Renal pelvis (tissue), 12 donors: ENCODE measurements around the gene SLC4A7. TPM values are rescaled to one million over a fixed set of nuclear protein-coding genes. Genes with fewer than 3 reads are reported as not detected.
"Not testable (repeated sequence)": the region's sequence is repeated elsewhere in the genome, so short reads cannot be mapped to it uniquely, and the experiment has no call there.

ENCODE experiments used
- DNase-seq: peaks from one replicate; pipeline ENCODE4 v3.0.0-alpha.2; 2013
- long read RNA-seq, 16 experiments: transcript quantifications; one replicate each; lab custom pipeline, GENCODE V29; 2026
- polyA plus RNA-seq, 3 donors: library from polyadenylated mRNA; unstranded; fragments of 120-200 nt; gene quantifications; one replicate each; pipeline ENCODE4 v1.2.1, GENCODE V29; 2013; ENCODE audit not compliant: insufficient read length in 3 of 3

The SLC4A7 gene
- polyA plus RNA-seq, result 10 to 100 TPM; 20.5 to 29.9 (median 27.5) TPM
- long read RNA-seq, donor 1, result 0 reads
- long read RNA-seq, donor 2, result 0 reads
- long read RNA-seq, donor 3, partial matches to known transcripts, result 0 of 1 reads
- long read RNA-seq, donor 3, other reads (novel, unspliced or antisense), result 0 of 1 reads
- long read RNA-seq, donor 4, result 0 reads
- long read RNA-seq, donor 5, result 0 reads
- long read RNA-seq, donor 6, result 0 reads
- long read RNA-seq, donor 7, partial matches to known transcripts, result 0 of 1 reads
- long read RNA-seq, donor 7, other reads (novel, unspliced or antisense), result 0 of 1 reads
- long read RNA-seq, donor 8, result 0 reads
- long read RNA-seq, donor 9, result 0 reads
- long read RNA-seq, donor 10, partial matches to known transcripts, result 0 of 1 reads
- long read RNA-seq, donor 10, other reads (novel, unspliced or antisense), result 0 of 1 reads
- long read RNA-seq, donor 11, result 0 reads
- long read RNA-seq, donor 12, result 0 reads
- long read RNA-seq, donor 13, partial matches to known transcripts, result 0 of 1 reads
- long read RNA-seq, donor 13, other reads (novel, unspliced or antisense), result 0 of 1 reads
- long read RNA-seq, donor 14, result 0 reads
- long read RNA-seq, donor 15, result 0 reads
- long read RNA-seq, donor 16, partial matches to known transcripts, result 0 of 1 reads
- long read RNA-seq, donor 16, other reads (novel, unspliced or antisense), result 0 of 1 reads

DNA sequence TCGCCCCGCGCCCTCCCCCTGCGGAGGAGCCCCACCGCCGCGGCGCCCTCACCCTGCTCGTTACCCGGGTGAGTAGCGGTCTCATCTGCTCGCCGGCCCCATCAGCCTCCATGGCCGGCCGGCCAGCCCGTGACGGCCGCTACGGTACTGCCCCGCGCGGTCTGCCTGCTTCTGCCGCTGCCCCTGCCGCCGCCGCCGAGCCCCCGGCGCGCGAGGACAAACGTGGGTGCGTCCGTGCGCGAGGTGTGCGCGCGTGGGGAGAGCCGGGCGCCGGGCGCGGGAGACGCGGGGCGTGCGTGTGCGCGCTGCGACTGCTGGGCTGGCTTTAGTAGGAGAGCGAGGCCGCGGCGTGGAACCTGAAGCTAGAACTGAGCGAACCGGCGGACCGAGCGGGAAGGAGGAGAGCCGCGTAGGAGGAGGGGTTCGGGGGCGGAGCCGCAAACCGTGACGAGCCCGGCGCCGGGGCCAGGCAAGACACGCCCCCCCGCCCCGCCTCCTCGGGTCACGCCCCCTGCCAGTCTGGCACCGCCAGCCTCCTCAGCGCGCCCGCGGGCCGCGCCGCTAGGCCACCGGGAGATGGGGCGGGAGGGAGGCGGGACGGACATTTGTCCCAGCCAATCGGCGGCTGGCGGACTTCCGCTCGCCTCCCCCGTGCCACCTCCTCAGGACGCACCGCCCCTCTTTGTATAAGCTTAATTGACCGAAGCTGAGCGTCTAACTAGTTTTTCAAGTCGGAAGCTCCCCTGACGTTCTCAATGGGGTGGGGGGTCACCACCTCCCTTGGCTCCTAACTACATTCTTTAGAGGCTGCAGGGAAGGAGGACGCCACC, at the start of gene SLC4A7:
Gene SLC4A7 (minus strand): TSS at position 370 of the 830 bp plus-strand sequence. CDS start 258 bp downstream, at position 112.
- peak; percentile 95 for DNase-seq

DNA sequence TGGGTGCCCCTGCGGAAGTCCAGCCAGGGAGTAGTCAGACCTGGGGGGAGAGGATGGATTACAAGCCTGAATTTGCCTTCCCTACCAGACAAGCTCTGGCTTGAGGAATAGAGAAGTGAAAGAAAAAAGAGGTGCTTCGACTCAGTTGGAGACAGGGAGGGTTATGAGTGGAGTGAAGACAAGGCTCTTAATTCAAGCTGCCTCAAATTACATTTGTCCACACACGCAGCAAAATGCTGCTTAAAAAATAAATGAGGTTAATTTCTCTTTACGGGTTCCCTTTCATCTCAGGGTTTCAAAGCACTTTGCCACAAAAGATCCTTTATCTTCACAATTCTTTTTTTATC, 49.0 kb upstream of the SLC4A7 start:
- DNase-seq, result no peak

DNA sequence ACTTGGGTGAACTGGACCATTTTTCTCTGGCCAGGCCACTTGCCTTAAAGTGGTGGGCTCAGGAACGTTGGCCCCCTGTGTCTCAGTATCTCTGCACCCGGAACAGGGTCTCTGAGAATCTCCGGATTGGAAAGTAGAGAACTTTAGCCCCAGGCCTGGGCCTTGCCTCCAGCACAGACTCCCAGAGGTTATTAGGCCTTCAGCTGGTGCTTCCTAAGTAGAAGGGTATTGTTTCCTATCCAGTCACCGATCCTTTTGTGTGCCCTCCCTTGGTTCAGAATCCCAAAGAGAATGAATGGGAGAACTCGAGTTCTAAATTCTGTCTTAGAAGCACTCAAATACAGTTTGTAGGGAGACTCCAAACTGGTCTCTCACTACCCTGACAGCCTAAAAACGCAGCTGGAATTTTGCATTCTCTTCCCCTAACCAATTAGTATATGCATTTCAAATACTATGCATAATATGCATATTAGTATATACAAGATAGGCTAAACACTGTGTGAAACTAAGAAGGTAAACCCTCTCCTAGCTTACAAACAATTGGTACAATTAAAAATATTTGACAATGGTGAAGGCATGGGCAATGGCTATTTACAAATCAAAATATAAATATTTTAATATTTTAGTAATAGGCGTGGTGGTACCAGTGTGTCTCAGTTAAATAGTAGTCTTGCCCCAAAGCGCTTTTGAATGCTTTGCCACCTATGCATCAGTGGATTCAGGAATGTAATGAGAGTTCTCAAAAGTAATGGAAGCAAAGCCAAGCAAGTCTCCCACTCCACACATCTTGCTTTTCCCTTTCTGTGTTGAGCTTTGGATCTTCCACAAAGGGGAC, 48.5 kb upstream of the SLC4A7 start:
- DNase-seq, result no peak

DNA sequence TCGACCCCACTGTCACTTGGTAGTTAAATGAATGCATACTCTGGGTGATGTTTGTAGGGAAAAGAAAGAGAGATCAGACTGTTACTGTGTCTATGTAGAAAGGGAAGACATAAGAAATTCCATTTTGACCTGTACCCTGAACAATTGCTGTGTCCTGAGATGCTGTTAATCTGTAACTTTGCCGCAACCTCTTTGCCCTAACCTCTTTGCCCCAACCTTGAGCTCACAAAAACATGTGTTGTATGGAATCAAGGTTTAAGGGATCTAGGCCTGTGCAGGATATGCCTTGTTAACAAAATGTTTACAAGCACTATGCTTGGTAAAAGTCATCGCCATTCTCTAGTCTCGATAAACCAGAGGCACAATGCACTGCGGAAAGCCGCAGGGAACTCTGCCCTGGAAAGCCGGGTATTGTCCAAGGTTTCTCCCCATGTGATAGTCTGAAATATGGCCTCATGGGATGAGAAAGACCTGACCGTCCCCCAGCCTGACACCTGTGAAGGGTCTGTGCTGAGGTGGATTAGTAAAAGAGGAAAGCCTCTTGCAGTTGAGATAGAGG, 47.1 kb upstream of the SLC4A7 start:
- not testable (repeated sequence) for DNase-seq

DNA sequence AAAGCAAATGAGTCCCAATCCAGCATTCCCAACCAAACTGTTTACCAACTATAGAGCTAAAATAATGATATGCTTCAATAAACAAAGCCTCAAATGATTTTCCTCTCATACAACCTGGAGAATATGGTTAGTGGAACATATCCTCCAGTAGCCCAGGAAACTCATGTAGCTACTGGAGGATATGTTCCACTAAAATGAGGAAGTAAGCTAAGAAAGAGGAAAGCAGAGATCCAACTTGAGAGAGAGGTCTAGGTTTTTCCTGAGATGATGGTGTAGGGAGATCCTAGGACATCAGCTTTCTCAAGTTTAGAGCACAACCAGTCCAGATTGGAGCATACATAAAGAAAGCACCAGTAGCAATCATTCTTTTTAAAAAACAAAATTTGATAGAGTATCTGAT, 44.6 kb upstream of the SLC4A7 start:
- no peak for DNase-seq

DNA sequence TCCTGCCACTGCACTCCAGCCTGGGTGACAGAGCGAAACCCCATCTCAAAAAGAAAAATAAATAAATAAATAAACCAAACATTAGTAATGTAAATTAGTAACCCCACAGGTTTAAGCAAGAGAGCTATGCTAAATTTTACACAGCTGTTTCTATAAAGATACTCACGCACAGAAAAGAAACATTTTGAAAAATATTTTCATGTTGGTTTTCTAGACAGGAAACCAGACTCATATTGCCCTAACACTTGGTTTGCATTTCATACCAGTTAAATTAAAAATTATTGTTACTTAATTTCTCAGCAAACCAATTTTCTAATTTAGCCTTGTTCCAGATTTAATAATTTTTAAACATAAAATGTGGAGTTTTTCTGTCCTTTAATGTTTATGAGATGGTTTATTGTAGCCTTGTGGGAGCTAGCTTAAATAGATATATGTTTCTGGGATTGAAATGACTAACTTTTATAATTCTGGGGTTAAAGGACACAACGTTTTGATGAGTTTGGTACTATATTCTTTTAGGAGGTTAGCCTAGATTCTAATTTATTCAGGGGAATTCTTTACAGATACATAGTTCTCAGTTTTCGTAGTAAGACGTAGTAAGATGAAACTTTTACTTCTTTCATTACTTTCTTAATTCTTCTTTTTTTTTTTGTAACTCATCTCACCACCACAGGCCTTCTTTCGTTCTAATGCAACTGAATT, 42.6 kb upstream of the SLC4A7 start:
- no peak for DNase-seq

DNA sequence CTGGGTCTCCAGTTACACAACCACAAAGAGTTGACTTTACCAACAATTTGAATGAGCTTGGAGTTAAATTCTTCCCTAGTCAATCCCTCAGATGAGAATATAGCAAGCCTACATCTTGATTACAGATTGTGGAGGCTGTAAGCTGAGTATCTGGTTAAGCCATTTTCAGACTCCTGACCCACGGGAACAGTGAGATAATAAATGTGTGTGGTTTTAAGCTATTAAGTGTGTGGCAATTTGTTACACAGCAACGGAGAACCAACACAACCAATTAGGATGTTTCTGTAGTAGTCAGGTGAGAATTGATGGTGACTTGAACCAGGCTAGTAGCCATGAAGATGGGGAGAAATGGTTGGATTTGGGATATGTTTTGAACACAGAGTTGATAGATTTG, 37.7 kb upstream of the SLC4A7 start:
- DNase-seq, result no peak

DNA sequence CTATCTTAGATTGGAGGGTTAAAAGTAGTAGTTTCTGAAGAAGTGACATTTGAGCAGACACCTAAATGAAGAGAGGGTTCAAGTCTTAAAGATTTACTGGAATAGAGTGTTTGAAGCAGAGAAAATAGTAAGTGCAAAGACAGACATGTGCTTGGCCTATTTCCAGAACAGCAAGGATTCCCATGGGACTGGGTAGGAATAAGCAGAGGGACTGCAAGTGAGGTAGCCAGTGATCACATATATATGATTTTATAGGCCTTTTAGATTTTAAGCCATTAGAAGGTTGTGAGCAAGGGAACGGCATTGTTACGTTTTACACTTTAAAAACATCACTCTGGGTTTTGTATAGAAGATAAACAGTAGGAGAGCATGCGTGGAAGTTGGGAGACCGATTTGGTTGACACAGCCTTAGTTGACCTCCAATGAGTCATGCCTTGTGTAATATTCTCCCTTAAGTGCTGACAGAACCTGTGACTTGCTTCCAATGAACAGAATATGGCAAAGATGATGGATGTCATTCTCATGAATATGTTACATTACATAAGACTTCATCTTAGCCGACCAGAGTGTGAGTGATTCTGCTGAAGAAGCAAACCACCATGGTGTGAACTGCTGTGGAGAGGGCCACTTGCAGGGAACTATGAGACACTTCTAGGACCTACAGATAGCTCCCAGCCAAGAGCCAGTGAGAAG, 37.1 kb upstream of the SLC4A7 start:
- no peak for DNase-seq

DNA sequence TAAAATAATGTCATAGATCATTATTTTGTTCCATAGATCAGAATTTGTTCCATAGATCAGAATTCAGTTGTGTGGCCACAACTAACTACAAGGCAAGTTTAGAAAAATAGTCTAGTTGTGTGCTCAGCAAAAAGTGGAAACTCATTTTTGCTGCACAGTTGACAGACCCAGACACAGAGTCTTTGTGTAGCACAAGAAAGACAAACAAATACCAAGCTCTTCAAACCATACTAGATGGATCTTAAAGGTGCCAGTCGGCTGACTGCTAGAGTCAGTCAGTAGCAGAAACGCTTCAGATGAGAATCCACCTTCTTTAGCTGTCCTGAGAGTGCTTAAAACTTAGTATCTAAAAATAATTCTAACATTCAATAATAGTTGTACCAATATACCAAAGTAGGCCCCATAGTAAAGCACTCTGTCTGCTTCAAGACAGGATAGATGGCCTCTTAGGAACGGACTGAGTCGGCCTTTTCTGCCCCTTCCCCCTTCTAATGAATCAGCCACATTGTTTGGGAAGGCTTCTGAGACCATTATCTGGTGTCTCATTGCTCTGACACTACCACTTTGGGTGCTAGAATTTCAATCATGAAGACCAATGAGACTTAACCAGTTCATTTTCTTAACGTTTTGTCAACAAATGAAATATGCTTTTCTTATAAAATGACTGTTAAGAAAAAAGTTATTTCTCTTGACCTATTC, 27.7 kb upstream of the SLC4A7 start:
- DNase-seq, result no peak

DNA sequence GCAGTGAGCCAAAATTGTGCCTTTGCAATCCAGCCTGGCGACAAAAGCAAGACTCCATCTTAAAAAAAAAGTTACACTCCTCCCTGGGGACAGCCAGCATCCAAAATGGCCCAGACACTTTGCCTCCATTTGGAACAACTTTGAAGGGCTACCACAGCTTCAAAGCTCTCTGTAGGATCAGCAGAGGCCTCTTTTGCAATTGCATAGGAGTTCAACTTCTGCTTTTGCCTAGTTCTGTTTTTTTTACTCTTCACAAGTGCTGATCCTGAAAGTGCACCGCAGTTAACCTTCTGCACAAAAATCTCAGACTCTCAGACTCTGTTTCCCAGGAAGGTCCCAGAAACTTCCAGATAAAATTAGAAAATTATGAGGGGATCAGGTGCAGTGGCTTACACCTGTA, 25.2 kb upstream of the SLC4A7 start:
- DNase-seq, result no peak

DNA sequence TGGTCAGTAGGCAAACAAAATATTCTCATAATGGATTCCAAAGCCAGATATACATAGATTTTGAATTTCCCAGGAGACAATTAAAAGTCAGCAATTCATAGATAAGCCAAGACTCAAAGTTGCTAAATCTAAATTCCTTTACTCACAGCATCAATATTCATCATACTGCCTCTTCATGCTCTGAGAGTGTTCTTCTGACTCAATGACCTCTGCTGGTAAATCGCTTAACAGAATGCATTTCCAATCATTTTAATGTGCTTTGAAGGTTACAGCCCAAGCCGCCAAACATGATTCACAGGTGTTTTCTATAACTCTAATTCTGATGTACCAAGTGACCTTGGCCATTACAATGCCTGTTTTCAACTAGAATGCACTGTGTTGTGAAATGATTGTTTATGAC, 24.2 kb upstream of the SLC4A7 start:
- no peak for DNase-seq

DNA sequence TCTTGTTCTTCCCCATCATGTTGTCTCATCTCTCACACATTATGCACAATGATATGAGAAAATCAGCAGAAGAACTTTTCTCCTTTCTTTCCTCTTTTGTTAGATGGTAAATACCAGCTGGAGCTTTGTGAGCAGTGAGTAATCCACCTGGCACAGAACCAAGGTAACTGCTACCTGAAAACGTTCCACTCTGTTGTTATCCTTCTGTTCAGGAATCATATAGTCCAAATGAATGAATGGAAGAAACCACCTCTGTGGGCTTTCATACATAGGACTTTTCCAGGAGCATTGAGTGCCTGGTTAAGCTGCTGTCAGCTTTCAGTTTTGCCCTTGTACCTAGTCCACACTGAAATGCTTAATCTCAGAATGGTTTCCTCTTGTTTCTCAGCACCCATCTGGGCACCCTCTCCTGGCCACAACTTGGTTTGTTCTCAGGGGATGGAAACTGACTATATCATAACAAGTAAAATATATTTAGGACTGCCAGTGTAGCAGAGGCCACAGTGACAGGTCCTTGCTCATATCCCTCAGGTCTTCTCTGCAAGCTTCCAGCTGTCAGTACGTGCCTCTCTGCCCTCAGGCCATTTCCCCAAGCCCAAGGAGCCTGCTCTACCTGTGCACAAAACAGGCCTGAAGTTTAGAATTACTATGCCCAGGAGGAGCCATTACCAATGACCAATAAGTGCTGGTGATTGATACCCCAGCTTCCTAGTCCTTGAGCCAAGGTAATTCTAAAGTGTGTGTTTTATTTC, 23.5 kb upstream of the SLC4A7 start:
- DNase-seq, result no peak

DNA sequence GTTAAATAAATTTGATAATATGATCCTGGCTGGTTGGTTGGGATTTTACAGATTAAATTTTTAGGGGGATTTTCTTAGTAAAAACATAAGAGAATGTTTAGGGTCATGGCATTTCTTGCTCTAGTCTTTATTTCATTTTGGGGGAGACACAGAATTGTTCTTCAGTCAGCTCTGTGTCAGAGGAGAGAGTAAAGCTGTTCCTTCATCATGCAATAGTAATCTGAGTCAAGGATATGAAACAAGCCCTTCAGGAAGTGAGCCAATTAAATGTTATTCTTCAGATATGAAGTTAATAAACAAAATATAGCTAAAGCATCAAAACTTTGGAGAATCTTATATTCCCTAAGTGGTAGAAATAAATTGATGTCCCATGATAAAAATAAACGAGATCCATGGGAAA, 22.9 kb upstream of the SLC4A7 start:
- DNase-seq, result no peak

DNA sequence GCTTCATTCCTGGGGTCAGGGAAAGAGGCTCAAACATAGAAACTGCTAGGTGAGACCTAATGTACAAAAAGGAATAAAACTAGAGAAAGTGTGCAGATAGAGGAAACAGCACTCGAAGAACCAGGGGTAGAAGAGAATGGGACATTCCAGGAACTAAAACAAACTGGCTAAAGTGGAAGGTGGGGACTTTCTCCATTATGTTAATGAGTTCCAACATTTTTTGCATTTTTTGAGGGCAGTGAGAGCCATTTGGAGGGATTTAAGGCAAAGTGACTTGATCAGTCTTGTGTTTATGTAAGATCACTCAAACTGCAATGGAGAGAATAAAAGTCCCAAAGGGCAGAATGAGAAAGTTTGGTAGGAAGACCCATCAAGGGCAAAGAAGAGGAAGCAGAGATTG, 20.6 kb upstream of the SLC4A7 start:
- no peak for DNase-seq

DNA sequence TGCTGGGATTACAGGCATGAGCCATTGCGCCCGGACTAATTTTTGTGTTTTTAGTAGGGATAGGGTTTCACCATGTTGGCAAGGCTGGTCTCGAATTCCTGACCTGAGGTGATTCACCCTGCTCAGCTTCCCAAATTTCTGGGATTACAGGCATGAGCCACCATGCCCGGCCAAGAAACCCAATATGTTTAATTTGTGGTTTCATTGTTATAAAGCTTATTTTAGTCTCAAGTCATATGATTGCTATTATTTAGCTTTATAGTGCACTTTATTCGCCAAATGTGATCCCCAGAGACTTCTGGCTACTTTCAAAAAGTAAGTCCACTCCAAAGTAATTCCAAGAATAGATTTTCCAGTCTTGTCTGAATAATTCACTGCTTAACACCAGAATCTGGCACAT, 19.3 kb upstream of the SLC4A7 start:
- DNase-seq, result no peak

DNA sequence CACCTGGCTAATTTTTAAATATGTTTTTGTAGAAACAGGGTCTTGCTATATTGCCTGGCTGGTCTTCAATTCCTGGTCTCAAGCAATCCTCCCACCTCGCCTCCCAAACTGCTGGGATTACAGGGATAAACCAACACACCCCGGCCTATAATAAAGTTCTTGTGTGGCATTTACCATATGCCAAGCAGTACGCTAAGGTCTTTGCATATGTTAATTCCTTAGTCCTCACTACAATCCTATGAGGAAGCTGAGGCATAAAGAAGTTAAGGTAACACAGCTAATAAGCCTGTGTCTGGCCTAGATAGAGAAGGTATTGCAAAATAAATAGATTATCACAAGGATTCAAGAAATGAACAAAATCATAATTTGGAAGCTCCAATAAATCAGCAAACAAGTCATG, 17.6 kb upstream of the SLC4A7 start:
- DNase-seq, result no peak

DNA sequence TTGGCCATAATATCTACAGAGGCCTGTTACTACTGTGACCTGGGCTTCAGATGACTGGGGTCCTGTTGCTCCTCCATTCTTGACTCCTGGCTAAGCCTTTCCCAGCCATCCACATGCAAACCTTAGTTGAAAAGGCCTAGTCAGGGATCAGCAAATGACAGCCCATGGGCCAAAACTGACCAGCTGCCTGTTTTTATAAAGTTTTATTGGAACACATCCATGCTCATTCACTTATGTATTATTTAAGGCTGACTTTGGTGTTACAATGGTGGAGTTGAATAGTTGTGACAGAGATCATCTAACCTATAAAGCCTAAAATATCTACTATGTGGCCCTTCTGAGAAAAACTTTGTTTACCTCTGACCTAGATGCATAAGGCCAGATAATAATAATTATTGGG, 16.8 kb upstream of the SLC4A7 start:
- DNase-seq, result no peak

DNA sequence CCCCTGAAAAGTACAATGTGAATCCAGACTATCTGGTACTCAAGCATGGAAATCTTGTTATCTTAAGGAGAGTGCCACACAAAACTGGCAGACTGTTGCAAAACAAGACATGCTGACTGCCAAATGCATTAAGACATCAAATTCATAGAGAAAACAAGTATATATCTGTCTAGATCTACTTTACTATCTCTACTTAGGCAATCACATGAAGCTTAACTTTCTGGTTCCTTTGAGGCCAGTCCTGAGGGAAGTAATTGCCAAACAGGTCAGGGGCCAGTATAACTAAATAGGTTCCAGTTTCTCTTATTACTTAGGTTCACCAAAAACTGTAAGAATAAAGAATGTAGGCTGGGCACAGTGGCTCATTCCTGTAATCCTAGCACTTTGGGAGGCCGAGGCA, 15.9 kb upstream of the SLC4A7 start:
- no peak for DNase-seq

DNA sequence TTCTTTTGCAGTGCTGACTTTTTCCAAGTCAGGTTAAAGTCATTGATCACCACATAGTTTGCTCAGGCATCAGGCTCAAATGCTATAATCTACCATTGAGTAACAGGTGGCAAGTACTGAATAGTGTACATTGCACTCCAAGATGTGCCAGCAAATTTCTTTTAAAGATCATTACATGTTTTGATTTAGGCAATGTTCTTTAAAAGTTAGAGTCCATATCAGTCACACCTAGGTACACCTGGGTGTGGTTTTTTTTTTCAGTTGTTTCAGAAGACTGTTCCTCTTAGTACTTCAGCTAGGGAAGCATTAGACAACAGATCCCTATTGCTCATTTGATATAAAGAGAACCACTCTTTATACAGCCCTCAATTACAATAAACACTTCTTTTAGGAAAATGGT, 10.6 kb upstream of the SLC4A7 start:
- DNase-seq, result no peak
